Activated T-cell treated with anti-CD3 and anti-CD28 coated beads for 4 hours (primary cell): Measurements from ENCODE around the gene KREMEN1.

Source experiments
- DNase-seq: peaks from one replicate; pipeline ENCODE4 v3.0.0-alpha.2; 2020

The KREMEN1 gene

DNA sequence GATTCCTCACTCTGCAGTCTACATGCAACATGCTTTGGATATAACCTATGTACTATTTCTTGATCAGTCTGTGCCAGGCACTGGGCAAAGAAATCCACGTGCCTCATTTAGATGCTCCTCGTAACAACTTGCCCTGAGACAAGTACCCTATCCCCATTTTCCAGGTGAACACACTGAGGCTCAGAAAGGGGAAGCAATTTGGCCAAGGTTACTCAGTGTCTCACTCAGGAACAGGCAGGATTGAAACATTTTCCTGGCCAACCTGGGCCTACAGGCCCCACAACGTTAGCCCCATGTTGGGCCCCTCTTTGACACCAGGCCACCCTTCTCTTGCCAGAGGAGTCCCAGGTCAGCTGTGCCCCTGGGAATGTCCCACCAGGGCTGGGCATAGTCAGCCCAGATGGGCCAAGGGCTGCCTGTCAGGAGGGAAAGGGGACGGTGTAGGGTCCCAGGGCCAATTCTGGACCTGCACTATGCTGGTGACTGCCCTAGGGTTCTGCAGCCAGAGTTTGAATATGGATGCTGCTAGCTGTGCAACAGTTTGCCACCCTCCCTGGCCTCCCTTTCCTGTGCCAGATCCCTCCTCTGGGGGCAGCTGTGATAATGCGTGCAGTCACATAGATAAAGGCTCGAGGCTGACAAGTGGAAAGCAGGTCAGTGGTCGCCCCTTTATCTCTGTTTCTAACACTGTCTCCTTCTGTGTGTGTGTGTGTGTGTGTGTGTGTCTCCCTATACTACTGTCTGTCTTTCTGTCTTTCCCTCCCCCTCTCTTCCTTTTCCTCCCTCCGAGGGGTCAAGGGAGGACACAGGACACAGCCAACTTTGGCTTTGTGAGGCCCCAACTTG is 122.5 kb downstream of the KREMEN1 start:
- no peak for DNase-seq

DNA sequence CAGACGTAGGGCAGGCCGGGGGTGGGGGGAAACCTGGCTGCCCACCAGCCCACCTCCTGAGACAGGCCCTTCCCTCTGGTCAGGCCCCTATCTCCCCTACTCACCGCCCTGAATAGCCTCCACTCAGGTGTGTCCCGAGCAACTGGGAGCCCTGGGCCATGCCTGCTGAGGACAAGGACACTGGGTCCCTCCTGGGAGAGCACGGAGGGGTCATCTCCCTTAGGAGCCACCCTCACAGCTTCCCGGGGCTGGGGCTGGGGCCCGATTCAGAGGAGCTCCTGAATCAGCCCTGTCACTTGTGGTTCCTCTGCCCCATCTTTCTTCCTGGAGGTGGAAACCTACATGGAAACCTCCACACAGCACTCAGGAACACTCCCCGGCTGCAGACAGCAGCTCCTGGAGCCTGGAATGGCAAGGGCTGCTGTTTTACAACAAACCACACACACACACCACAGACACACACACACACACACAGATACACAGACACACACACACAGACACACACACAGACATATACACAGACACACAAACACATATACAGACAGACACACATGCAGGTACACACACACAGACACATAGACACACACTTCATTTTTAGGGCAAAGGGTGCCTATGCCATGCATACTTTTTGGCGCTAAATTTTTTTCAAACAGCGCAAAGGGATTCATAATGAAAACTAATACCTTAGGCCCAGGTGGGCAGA is 123.3 kb downstream of the KREMEN1 start:
- no peak for DNase-seq

DNA sequence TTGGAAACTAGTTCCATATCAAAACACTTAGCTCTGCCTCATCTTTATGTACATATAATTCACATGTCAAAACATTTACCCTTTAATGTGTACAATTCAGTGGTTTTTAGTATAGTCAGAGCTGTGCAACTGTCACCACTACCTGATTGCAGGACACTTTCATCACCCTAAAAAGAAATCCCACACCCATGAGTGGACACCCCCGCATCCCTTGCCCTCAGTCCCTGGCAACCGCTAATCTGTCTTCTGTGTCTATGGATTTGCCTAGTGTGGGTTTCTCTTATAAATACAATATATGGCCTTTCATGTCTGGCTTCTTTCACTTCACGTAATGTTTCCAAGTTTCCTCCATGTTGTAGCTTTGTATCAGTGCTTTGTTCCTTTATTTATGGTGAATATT is 124.3 kb downstream of the KREMEN1 start:
- no peak for DNase-seq

DNA sequence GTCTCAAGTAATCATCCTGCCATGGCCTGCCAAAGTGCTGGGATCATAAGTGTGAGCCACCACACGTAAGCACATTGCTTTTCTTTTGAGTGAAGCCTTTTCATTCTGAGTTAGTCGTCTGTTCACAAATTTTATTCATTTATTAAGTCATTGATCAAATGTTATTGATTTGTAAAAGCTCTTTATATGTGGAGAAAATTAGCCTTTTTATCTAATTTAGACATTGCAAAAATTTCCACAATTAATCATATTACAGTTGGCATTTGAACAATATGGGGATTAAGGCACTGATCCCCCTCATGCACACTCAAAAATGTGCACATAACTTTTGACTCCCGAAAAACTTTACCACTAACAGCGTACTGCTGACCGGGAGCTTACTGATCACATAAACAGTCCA is 125.4 kb downstream of the KREMEN1 start:
- DNase-seq: no peak

DNA sequence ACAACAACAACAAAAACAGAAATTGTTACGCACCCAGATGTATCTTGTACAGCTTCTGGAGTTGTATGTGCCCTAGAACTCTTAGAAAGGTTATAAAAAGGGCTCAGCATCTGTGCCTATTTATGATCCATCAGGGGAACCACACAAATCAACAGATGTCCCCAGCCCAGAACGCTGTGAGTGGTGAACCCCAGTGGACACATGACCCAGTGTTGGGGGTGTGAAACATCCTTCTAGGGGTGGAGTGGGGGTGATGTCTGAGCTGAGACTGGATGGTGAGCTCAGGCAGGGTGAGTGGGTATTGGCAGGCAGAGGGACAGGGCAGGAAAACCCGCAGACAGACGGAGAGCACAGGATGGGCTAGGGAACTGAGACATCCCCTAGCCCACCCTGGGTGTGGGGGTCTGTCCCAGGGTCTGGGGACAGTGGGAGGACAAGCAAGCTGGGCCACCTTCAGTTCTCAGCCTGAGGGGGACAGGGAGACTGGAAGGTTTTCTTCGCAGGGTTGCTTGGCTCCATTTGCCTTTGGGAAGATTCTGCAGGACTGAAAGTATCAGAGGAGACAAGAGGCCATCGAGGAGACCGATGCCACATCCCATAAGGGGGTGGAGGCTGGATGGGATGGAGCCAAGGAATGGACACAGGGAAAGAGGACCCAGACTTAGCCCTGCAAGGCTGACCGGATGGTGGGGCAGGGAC is 127.0 kb downstream of the KREMEN1 start:
- DNase-seq: no peak

DNA sequence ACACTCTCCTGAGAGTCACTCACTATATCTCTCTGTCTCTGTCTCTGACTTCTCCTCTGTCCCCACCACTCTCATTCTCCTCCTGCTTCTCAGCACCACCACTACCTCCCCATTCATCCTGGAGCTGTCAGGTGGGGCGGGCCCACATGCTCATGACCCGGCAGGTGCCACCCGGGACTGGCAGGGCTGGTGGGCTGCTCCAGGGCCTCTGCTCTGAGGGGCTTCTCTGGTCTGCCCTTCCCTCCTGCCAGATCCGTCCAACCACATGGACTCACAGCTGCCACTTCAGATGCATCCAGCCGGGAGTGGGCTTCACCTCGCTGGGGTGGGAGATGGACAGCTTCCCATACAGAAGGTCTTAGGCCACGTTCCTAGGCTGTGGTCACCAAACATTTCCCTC is 128.1 kb downstream of the KREMEN1 start:
- DNase-seq: no peak

DNA sequence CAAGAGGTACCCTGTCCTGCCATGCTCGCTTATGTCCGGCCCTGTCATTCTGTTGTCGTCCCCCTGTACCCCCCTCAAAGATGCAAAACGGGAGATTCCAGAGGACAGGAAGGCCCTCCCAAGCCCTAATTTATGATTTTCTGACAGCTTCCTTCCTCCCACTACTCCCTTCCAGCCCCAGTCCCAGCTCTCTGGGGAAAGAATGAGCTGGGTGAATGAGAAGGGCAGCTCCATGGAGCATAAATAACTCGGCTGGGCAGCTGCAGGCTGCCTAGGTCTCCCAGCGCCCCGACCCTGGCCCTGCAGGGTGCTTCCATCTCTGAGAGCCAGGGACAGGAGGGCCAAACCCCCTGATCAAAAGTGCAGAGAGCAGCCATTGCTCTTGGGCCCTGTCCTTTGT is 128.9 kb downstream of the KREMEN1 start:
- DNase-seq: no peak

DNA sequence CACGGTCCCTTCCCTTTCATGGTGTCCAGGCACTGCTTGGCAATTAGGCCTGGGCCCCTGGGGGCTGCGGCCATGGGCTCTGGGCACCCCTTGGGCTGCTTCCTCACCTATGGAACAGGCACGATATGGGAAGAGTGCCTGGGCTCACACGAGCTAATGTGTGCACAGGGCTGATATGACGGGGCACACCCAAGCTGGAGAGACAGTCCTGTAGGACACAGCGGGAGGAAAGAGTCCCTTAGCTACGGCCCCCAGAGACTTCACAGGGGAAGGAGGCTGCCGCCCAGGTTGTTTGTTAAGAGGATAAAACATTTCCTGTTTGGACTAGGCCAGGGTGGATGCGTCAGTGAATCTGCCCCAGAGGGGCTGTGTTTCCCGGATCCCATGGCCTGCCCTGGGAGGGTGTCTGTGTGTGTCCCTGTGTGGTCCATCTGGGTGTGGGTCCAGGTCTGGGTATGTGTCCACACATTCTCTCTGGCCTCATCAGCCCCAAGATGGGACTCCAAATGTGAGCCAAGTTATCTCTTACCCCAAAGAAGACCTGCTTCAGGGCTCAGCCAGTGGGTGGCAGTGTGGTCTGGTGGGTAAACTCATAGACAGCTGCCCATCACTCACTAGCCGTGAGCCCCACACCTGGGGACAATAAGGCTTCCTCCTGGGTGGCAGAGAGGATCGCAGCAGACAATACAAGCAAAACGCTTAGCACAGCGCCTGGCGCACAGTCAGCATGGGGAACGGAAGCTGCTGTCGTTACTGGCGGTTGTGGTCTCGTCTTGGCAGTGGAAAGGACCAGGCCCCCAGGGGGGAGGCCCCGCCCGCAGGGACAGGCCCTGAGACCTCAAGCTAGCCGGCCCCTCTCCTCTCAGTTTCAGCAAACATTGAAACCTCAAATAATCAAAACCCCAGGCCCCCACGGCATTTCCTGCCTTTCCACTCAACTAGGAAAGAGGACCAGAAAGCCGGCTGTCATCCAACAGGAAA is 129.7 kb downstream of the KREMEN1 start:
- DNase-seq: peak; percentile 14

DNA sequence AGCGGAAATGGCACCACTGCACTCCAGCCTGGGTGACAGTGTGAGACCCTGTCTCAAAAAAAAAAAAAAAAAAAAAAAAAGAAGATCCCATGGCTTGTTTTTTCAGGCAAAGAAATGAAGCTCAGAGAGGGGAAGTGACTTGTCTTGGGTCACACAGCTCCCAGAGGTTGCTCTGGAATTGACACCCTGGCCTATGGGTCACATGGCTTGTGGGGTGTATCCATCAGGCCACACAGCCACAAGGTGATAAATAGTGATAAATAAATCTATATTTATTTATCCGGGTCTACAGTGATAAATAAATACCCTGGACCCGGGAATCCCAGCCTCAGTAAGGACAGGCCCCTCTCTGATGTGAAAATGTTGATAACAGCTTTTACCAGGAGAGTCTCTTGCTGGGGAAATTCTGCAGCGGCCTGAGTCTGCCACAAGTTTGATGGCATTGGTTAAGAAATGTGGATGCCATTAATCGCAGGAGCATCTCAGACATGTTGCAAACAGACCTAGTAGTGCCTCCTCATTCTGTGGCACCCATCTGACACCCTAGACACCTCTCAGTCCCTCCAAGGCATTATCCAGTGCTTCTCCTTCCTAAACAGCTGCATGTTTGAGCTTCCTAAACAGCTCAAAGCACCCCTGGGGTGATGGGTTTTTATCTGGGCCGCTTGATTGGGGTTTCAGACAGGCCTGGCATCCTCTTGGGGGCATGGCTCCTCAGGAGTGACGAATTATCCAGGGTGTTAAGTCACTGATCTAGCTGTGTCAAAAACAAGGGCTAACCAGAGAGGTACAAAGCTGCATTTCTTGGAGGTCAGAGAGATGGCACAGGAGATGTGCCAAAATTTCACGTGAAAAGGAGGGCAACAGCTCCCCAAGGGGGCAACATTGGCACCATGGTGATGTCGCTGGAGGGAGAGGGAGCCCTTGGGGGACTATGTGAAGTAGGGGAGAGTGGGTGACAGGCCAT is 130.9 kb downstream of the KREMEN1 start:
- no peak for DNase-seq

DNA sequence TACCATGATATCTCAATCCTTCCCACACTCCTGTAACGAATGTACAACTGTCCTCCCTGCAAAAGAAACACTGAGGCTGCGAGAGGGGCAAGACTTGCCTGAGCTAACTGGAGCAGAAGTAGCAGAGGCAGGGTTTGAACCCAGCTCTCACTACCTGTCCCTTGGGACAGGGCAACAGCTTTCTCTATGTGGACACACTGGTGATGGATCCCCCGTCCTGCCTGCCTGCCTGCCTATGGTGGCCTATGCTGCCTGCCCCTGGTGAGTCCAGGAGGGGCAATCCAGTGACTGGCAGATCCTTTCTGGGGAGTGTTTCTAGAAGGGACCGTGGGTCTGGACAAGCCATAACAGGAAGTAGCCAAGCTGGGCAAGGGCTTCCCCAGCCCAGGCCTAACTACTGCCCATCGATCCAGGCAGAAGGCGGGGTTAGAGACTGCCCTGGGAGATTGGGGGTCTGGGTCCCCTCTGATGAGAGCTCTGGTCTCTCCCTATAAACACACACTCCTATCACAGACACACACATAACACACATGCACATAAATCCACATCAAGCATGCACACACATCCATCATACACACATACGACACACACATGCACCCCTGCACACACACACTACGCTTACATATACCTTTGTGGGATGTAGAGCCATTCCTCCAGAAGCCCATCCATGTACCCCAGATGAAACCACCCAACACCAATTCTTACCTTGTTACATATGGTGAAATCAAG is 131.8 kb downstream of the KREMEN1 start:
- no peak for DNase-seq

DNA sequence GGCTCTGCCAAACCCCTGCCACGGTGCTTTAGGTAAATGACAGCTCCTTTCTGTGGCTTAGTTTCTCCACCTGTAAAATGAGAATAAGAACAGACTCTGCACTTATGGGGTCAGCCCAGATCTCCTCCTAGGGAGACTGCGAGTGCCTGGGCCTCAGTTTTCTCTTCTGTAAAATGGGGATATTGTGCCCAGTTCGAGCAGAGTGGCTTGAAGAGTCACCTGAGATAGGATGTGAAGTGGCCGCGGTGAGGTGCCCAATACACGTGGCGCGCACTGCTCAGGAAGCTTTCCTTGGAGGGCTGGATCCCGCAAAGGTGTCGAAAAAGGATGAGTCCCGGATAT is 132.4 kb downstream of the KREMEN1 start:
- no peak for DNase-seq

DNA sequence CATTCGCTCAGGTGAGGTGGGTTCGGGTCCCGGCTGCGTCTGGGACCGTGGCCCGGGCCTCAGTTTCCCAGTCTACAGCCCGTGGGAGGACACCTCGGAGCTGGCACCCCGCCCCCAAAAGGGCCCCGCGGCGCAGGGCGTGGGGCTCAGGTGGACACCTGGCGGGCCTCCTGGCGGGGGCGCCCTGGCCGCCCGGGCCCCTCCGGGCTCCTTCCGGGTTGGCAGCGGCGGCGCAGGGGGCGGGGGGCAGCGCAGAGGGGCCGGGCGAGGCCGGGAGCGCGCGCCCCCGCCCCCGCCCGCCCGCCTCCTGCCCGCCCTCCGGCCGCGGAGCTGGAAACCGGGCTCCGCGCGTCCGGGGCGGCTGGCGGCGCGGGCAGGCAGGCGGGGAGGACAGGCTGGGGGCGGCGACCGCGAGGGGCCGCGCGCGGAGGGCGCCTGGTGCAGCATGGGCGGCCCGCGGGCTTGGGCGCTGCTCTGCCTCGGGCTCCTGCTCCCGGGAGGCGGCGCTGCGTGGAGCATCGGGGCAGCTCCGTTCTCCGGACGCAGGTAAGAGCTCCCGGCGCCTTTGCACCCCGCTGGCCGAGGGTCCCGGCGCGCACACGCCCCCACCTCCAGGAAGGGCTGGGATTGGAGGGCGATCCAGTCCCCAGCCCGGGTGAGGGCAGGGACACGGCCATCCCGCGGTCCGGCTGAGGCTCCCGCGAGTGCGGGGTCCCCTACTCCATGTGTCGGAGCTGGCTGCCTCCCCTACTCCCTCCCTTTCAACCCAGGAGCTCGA is 132.9 kb downstream of the KREMEN1 start, which contains the start of gene EMID1:
TSS of gene EMID1 (plus strand) at position 303 of the 778 bp plus-strand sequence. CDS start at position 446, 143 bp downstream.
- DNase-seq: no peak

DNA sequence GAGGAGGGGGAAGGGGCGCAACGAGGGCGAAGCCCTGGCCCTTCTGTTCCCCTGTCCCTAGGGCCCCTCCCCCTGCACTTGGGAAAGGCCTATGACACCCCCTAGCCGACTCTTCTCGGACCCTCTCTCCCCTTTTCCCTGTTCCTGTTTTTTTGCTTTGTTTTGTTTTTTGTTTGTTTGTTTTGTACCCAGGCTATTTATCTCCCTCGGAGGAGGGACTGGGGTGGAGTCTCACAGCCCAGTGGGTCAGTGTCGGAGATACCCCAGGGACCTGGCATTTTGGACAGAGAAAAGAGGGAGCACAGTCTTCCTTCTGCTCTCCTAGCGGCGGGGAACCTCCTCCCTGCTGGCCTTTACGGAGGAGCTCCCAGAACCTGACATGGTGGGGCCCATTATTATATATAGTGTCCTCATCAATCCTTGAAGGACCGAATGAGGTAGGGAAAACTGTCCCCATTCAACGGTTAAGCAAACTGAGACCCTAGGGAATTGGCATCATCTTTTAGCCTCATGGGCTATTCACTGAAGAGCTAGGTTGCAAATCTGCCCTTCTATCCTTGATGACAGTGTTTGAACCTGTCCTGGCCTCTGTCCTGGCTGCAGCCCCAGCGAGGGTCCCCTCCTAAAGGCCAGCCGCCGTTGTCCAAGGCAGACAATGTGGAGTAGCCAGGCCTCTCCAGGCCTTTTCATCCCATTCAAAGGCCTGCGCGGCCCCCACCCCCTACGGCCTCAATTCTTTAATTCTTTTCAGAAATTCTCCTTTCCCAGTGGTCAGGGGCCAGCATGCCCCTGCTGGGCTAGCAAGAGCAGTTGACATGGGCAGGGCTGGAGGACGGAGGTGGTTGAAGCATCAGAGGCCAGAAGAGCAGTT is 133.8 kb downstream of the KREMEN1 start:
- DNase-seq: no peak

DNA sequence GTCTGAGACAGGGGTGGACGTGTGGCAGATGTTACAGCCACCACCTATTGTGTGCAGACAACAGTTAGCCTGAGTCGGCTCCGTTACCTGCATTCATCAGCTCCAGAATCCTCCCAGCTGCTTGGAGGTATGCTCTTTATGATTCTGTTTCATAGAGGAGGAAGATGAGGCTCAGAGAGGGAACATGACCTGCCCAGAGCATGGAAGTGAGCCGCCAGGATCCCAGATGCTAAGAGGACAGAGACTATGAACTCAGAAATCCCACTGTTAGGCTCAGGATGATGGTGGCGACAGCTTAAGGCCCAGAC is 134.4 kb downstream of the KREMEN1 start:
- DNase-seq: no peak

DNA sequence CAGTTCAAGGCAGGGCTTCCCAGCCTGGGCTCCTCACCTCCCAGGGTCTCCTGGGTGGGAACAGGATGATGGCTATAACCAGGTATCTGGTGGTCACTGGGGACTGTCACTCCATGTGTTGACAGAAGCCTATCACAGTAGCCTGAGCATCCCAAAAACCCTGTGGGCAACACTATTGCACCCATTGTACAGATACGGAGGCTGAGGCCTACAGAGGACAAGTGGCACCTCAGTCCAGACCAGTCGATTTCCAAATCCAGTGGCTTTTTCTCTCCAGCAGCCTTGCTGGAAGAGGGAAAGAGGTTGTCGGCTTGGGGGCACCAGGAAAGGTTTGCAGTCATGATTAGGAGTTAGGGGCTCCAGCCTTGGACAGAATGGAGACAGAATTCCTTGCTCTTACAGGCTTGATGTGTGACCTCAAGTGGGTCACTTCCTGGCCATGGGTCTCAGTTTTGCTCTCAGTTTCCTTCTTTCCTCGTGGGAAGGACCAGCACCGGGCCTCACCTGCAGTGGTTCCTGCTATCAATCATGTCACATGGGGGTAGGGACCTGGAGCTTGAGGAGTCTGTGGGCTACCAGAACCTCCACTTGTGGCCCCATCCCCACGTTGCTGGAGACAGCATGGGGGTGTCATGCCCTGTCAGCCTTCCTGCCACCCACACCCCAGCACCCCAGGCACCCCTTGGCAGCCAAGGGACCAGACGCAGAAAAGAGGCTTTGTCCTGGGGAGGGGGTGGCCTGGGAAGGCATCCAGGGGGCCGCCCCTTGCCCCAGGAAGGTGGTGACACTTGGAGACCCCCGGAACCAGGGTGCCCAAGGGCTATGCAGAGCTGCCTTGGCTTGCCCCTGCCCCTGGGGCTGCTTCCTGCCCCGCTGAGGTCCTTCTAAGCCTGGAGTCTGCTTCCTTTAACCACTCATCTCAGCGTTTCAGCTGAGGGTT is 135.0 kb downstream of the KREMEN1 start:
- no peak for DNase-seq

DNA sequence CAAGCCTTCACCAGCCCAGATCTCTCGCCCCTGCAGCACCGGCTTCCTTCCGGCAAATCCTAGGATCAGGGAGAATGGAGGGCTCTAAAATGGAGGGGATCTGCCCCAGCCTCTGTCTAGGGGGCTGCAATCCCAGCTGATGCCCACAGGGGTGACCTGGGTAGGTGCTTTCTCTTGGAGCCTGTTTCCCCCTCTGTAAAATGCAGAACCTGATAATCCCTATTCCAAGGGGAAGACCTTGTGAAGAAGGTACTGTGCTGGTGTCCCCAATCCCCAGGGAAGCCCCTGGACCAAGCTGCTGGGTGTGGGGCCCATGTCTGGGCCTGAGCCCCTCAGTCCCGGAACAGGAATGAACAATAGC is 135.6 kb downstream of the KREMEN1 start:
- no peak for DNase-seq

DNA sequence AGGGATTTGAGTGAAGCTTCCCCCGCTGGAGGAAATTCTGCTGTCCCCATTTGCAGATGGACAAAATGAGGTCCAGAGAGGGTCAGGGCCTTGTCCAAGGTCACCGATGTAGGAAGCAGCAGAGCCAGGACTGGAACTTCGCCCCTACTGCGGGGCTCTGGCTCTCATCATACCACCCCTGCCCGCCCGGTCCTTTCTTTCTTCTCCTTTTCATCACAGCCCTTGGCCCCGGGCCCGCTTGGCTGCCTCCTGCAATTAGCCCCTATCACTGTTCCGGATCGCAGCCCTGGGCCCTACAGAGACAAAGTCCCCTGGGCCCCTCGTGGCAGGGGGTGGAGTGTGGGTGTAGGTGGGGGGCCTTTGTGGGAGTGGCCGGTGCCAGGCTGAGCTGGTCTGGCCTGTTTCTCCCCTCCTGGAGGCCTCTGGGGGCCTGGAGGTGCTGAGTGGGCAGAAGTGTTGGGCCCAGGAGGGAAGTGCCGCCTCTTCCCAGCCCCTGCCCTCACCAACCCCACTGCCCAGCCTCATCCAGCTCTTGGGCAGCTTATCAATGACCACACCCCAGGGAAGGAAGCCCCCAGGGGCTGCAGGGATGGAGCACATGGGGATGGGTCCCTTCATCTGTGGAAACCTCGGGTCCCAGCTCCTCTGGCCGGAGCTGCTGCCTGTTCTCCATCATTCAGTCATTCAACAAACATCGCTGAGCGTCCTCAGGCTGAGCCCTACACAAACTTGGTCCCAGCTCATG is 136.2 kb downstream of the KREMEN1 start:
- DNase-seq: no peak
